HepG2 (cell line): ENCODE results near the gene FBH1. TPM values are rescaled to one million over a fixed set of nuclear protein-coding genes. Genes with fewer than 3 reads are reported as not detected.

Source experiments
- CERS6 ChIP-seq: sonication (generic); formaldehyde crosslinking; IDR thresholded peaks from 2 replicates; pipeline ENCODE4 v1.5.0; 2020; ENCODE audit warnings: missing genetic modification reagents
- ETS1 ChIP-seq: sonication (generic); formaldehyde crosslinking; IDR thresholded peaks from 2 replicates; pipeline ENCODE4 v1.4.0; 2020; ENCODE audit warnings: missing genetic modification reagents
- FOXA1 ChIP-seq, 2 experiments: fragments of 450-650 bp in 1 of 2; sonication (generic) in 1 of 2; formaldehyde crosslinking in 1 of 2; IDR thresholded peaks; 2 replicates each; pipeline versions ENCODE4 v1.4.0 to v1.6.1; 2016 to 2020; ENCODE audit warnings: missing genetic modification reagents in 1 of 2
- HNF1A ChIP-seq, 2 experiments: sonication (generic) in 1 of 2; formaldehyde crosslinking in 1 of 2; IDR thresholded peaks; 2 replicates each; pipeline versions ENCODE4 v1.4.0 to v1.6.1; 2016 to 2020; ENCODE audit warnings: borderline replicate concordance in 1 of 2, low read depth in 1 of 2, mild to moderate bottlenecking in 1 of 2, missing genetic modification reagents in 1 of 2
- NFE2L2 ChIP-seq: fragments of 150-350 bp; IDR thresholded peaks from 2 replicates; pipeline ENCODE4 v1.6.1; 2014; ENCODE audit warnings: low read length
- SOX13 ChIP-seq, 3 experiments: fragments of 450-650 bp in 1 of 3; sonication (generic) in 1 of 3; formaldehyde crosslinking in 1 of 3; IDR thresholded peaks in 2 of 3; conservative IDR thresholded peaks in 1 of 3; 2 replicates each; pipeline versions ENCODE4 v1.5.0 to v1.6.1; 2016 to 2020; ENCODE audit warnings: antibody characterized with exemption in 1 of 3, mild to moderate bottlenecking in 1 of 3, missing compliant biosample characterization in 1 of 3, missing genetic modification reagents in 1 of 3, moderate library complexity in 1 of 3
- UBTF ChIP-seq: sonication (generic); formaldehyde crosslinking; IDR thresholded peaks from 2 replicates; pipeline ENCODE4 v1.4.0; 2020; ENCODE audit warnings: mild to moderate bottlenecking, missing genetic modification reagents
- YY1 ChIP-seq: IDR thresholded peaks from 2 replicates; pipeline ENCODE4 v1.6.1; 2011; ENCODE audit warnings: low read length, low read depth, moderate library complexity, mild to moderate bottlenecking; ENCODE audit not compliant: insufficient read depth, insufficient replicate concordance
- ZBTB10 ChIP-seq: sonication (generic); formaldehyde crosslinking; IDR thresholded peaks from 2 replicates; pipeline ENCODE4 v1.4.0; 2020; ENCODE audit warnings: missing genetic modification reagents, borderline replicate concordance
- ZMAT5 ChIP-seq: sonication (generic); formaldehyde crosslinking; IDR thresholded peaks from 2 replicates; pipeline ENCODE4 v1.5.0; 2020; ENCODE audit warnings: mild to moderate bottlenecking, low read depth, missing genetic modification reagents, borderline replicate concordance
- ZNF121 ChIP-seq: sonication (generic); formaldehyde crosslinking; IDR thresholded peaks from 2 replicates; pipeline ENCODE4 v1.5.0; 2020; ENCODE audit warnings: mild to moderate bottlenecking, missing genetic modification reagents
- ZNF263 ChIP-seq: sonication (generic); formaldehyde crosslinking; IDR thresholded peaks from 2 replicates; pipeline ENCODE4 v1.4.0; 2020; ENCODE audit warnings: missing genetic modification reagents
- polyA plus RNA-seq, 8 experiments: library from polyadenylated mRNA; depleted of rRNA in 3 of 8; stranded (reverse) in 7 of 8; unstranded in 1 of 8; fragments of >200 nt; fragmentation: Illumina TruSeq in 4 of 8; extraction: Trizol in 4 of 8; gene quantifications; 2 replicates each; pipeline versions ENCODE4 v1.2.1 to v1.2.3, GENCODE V29; 2011 to 2016; ENCODE audit warnings: low read depth in 4 of 8, missing spikeins in 1 of 8, mixed read lengths in 1 of 8; ENCODE audit not compliant: insufficient read depth in 1 of 8
- total RNA-seq, 5 experiments: library from RNA; depleted of rRNA; stranded (reverse); fragments of >200 nt; fragmentation: Illumina TruSeq; extraction: Trizol; gene quantifications; 2 replicates each; pipeline ENCODE4 v1.2.3, GENCODE V29; 2016; ENCODE audit warnings: low read depth in 1 of 5

Gene FBH1
- total and polyA plus RNA-seq, 2 of the 13 experiments (the other 11 are each of a cell fraction or from before 2014, with no cell fraction given), result 48.8 to 60.3 TPM

- peak; percentile 71 for TF ChIP-seq UBTF
- TF ChIP-seq NFE2L2, result no peak
- TF ChIP-seq YY1, result peak; percentile 50
- TF ChIP-seq ZMAT5 (CRISPR knock-in tag), result no peak
- TF ChIP-seq ZNF263, result peak; percentile 26; the same call in 1 of the 2 replicates
- 0 out of 2 replicates have a peak, but pooled peaks have one; percentile 53 for TF ChIP-seq ZBTB10 (CRISPR knock-in tag)
- TF ChIP-seq CERS6 (CRISPR knock-in tag), result 0 out of 2 replicates have a peak, but pooled peaks have one; percentile 54
- peak; percentile 91 for TF ChIP-seq ETS1 (CRISPR knock-in tag)
- peak; percentile 23; the same call in 1 of the 2 replicates for TF ChIP-seq ZNF121 (CRISPR knock-in tag)
- TF ChIP-seq FOXA1 (IDR thresholded peaks at IDR 0.05), result no peak
- TF ChIP-seq FOXA1 (CRISPR knock-in tag; IDR thresholded peaks at IDR 0.05), result 0 out of 2 replicates have a peak, but pooled peaks have one; percentile 4
- no peak for TF ChIP-seq SOX13 (IDR thresholded peaks at IDR 0.05)
- TF ChIP-seq SOX13 (CRISPR knock-in tag; conservative IDR thresholded peaks at IDR 0.05 in 1 of 2, IDR thresholded peaks at IDR 0.05 in 1 of 2), result peak in 1 of 2 experiments; percentile 62; a peak in 2 of 4 replicates
- TF ChIP-seq HNF1A (IDR thresholded peaks at IDR 0.05; ENCODE audit: low read depth), result no peak
- TF ChIP-seq HNF1A (CRISPR knock-in tag; IDR thresholded peaks at IDR 0.05; ENCODE audit: borderline replicate concordance), result peak; percentile 53; the same call in 1 of the 2 replicates
Measured at GRCh38 chr10:5889624-5890451, at the start of gene FBH1, which contains the start of gene ANKRD16 (continued).
